Measurements from ENCODE around the gene HK2.

Gene HK2

DNA sequence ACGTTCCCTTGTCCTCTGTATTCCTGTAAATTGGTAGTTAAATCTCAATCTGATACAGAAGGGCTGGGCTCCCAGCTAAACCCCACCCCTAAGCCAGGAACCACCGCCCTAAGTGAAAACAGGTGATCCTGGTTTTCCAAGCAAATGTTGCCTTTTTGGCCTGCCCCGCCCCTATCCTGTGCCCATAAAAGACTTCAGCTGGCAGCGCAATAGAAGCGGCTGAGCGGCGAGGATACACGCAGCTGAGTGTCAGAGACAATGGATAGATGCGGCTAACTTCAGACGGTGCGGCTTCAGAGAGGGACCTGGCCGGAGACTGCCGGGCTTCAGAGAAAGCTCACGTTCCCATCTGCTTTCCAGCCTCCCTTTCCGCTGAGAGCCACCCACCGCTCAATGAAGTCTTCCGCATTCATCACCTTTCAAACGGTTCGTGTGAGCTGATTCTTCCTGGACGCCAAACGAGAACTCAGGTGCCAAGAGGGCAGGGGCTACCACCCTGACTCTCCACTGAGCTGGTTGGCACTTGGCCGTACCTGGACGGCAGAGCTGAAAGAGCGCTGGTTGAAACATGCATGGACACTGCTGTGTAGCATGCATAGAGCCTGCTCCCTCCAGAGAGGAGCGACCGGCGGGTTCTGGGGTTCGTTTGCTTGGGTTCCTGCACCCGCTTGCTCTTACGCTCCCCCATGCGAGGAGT, 75.0 kb downstream of the HK2 start:
- H2AFZ ChIP-seq (ENCODE audit: low read length) = no peak overlapping the region
- no peak for TF ChIP-seq EZH2 (IDR thresholded peaks at IDR 0.05; ENCODE audit: borderline replicate concordance, low read length)
- TF ChIP-seq, protein P1, sequence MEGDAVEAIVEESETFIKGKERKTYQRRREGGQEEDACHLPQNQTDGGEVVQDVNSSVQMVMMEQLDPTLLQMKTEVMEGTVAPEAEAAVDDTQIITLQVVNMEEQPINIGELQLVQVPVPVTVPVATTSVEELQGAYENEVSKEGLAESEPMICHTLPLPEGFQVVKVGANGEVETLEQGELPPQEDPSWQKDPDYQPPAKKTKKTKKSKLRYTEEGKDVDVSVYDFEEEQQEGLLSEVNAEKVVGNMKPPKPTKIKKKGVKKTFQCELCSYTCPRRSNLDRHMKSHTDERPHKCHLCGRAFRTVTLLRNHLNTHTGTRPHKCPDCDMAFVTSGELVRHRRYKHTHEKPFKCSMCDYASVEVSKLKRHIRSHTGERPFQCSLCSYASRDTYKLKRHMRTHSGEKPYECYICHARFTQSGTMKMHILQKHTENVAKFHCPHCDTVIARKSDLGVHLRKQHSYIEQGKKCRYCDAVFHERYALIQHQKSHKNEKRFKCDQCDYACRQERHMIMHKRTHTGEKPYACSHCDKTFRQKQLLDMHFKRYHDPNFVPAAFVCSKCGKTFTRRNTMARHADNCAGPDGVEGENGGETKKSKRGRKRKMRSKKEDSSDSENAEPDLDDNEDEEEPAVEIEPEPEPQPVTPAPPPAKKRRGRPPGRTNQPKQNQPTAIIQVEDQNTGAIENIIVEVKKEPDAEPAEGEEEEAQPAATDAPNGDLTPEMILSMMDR (IDR thresholded peaks at IDR 0.05; ENCODE audit: low read length) = no peak
- no peaks in the 10 kb centered on the region for H3K9me3 ChIP-seq (ENCODE audit: low read length)
- H3K9me2 ChIP-seq (ENCODE audit: low read depth, low read length) = no peaks in the 10 kb centered on the region
- no peaks in the 10 kb centered on the region for H3K79me2 ChIP-seq (ENCODE audit: insufficient read depth, low read length)
- no peak overlapping the region for H3K9ac ChIP-seq (ENCODE audit: low read length)
- no peak overlapping the region for H3K4me2 ChIP-seq (ENCODE audit: low read length)
- no peaks in the 10 kb centered on the region for H3K4me1 ChIP-seq (ENCODE audit: insufficient read depth, low read length, severe bottlenecking)
- no peaks in the 10 kb centered on the region for H3K27me3 ChIP-seq (ENCODE audit: insufficient read depth, low read length)
- no peaks in the 10 kb centered on the region for H4K20me1 ChIP-seq (ENCODE audit: insufficient read depth, low read length)
- no peak overlapping the region for H3K27ac ChIP-seq (ENCODE audit: low read depth, low read length, poor library complexity, severe bottlenecking)
- H3K36me3 ChIP-seq (ENCODE audit: insufficient read depth, low read length) = no peaks in the 10 kb centered on the region
- H3K4me3 ChIP-seq (ENCODE audit: low read depth, low read length, poor library complexity, severe bottlenecking) = no peak overlapping the region
- H3F3A ChIP-seq (ENCODE audit: insufficient read depth, low read length) = no peaks in the 10 kb centered on the region

DNA sequence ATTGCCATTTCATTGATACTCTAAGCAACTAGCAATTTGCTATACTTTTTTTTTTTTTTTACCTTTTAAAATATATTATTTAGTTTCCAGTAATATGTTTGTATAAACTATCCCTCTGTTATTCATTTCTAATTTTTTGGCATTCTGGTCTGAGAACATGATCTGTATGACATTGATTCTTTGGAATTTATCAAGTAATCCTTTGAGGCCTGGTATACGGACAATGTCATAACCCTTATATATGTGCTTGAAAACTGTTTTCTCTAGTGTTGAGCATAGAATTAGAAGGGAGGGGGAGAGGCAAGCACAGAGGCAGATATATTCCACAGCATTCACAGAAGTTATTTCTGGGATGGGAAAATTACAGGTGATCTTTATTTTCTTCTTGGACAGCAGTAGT, 76.3 kb downstream of the HK2 start:
- H3K27me3 ChIP-seq (ENCODE audit: insufficient read depth, low read length) = no peaks in the 10 kb centered on the region
- no peaks in the 10 kb centered on the region for H3K9me2 ChIP-seq (ENCODE audit: low read depth, low read length)
- TF ChIP-seq, protein P1 (IDR thresholded peaks at IDR 0.05; ENCODE audit: low read length) = no peak
- TF ChIP-seq EZH2 (IDR thresholded peaks at IDR 0.05; ENCODE audit: borderline replicate concordance, low read length) = no peak
- H3K4me3 ChIP-seq (ENCODE audit: low read depth, low read length, poor library complexity, severe bottlenecking) = no peak overlapping the region
- no peaks in the 10 kb centered on the region for H4K20me1 ChIP-seq (ENCODE audit: insufficient read depth, low read length)
- H3K4me2 ChIP-seq (ENCODE audit: low read length) = no peak overlapping the region
- H2AFZ ChIP-seq (ENCODE audit: low read length) = no peak overlapping the region
- no peaks in the 10 kb centered on the region for H3K36me3 ChIP-seq (ENCODE audit: insufficient read depth, low read length)
- H3K9me3 ChIP-seq (ENCODE audit: low read length) = no peaks in the 10 kb centered on the region
- no peaks in the 10 kb centered on the region for H3F3A ChIP-seq (ENCODE audit: insufficient read depth, low read length)
- H3K27ac ChIP-seq (ENCODE audit: low read depth, low read length, poor library complexity, severe bottlenecking) = no peak overlapping the region
- no peaks in the 10 kb centered on the region for H3K4me1 ChIP-seq (ENCODE audit: insufficient read depth, low read length, severe bottlenecking)
- H3K79me2 ChIP-seq (ENCODE audit: insufficient read depth, low read length) = no peaks in the 10 kb centered on the region
- no peak overlapping the region for H3K9ac ChIP-seq (ENCODE audit: low read length)

DNA sequence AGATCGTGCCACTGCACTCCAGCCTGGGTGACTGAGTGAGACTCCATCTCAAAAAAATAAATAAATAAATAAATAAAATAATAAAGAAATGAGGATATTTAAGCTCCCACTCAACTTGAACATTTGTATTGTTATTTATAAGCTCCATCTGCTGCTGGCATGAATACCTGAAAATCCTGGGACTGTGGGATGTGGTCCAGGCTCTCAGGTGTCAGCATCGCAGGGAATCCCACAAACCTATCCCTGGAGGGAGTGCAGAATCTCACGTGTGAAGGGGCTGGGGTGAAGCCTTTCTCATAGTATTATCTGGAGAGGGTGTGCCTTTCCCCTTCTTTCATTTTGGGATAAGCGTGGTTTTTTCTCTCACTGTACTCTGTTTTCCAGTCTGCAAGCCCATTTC, 77.1 kb downstream of the HK2 start:
- Histone ChIP-seq H3K27me3 (ENCODE audit: insufficient read depth, low read length) (no peaks in the 10 kb centered on the region), H3K9ac (ENCODE audit: low read length) (no peak overlapping the region), H3F3A (ENCODE audit: insufficient read depth, low read length) (no peaks in the 10 kb centered on the region), H3K4me2 (ENCODE audit: low read length) (no peak overlapping the region), H3K9me2 (ENCODE audit: low read depth, low read length) (no peaks in the 10 kb centered on the region), H4K20me1 (ENCODE audit: insufficient read depth, low read length) (no peaks in the 10 kb centered on the region), H3K4me1 (ENCODE audit: insufficient read depth, low read length, severe bottlenecking) (no peaks in the 10 kb centered on the region), H3K79me2 (ENCODE audit: insufficient read depth, low read length) (no peaks in the 10 kb centered on the region), H3K4me3 (ENCODE audit: low read depth, low read length, poor library complexity, severe bottlenecking) (no peak overlapping the region), H3K27ac (ENCODE audit: low read depth, low read length, poor library complexity, severe bottlenecking) (no peak overlapping the region), H3K36me3 (ENCODE audit: insufficient read depth, low read length) (no peaks in the 10 kb centered on the region), H2AFZ (ENCODE audit: low read length) (no peak overlapping the region), H3K9me3 (ENCODE audit: low read length) (no peaks in the 10 kb centered on the region)
- TF ChIP-seq, protein P1 (IDR thresholded peaks at IDR 0.05; ENCODE audit: low read length) = no peak
- TF ChIP-seq EZH2 (IDR thresholded peaks at IDR 0.05; ENCODE audit: borderline replicate concordance, low read length) = no peak
